Fibroblast of skin of scalp (primary cell): ENCODE results near the gene TDRD12.
A peak's percentile ranks its signal among the peaks of the same experiment; 100 is the strongest.
"Not testable (repeated sequence)": the region's sequence is repeated elsewhere in the genome, so short reads cannot be mapped to it uniquely, and the experiment has no call there.

ENCODE experiments used
- DNase-seq: peaks from one replicate; pipeline ENCODE4 v3.0.0-alpha.2; 2013

TDRD12 gene

DNA sequence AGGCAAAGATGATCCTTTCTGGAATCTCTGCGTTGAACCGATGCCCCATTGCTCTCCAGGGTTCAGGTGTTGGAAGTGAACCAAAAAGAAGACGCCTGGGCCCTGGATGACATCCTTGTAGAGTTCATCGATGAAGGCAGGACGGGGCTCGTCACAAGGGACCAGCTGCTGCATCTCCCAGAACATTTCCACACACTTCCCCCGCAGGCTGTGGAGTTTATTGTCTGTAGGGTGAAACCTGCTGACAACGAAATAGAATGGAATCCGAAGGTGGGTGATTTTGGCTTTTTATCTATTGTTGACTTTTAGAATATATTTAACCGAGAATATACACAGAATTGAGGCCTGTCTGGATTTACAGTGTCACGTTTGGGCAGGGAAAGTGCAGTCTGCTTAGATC, 91.6 kb downstream of the TDRD12 start:
- DNase-seq = no peak

DNA sequence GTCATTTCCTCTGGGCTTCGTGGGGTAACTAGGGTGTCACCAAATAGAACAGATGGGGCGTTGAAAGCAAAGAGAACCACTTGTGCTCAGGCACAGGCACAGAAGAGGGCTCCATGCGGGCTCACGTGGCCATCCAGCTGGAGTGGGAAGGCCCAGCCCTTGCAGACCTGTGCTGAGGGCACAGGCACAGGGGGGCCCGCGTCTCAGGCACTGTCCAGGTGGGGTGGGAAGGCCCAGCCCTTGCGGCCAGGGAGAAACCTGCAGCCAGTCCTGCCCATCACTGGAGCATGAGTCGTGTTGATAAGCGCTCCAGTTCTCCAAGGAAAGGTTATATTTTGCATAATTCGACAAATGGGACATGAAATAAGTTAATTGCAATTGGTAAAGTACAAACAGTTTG, 92.5 kb downstream of the TDRD12 start:
- DNase-seq = no peak

GRCh38 chr19:32812571-32812970, 93.0 kb downstream of the TDRD12 start:
- DNase-seq = no peak

GRCh38 chr19:32813862-32814425, 94.4 kb downstream of the TDRD12 start:
- DNase-seq = no peak

DNA sequence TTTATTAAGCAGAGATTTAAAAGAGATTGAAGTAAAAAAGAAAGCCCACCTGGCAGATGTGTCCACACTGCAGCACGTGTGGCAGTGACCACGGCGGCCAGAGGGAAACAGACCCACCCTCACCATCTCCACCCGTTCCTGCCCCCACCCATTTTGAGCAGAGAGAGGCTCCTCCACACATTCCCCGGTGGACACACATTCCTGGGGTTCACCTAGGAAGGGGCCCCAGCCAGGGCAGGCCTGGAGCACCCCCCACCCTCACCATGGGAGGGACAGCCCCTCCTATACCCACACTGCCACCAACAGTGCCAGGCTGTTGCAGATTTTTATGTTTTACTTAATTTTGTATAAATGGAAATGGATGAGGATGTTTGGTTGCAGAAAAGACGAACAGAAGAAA, 95.1 kb downstream of the TDRD12 start:
- DNase-seq = no peak

- DNase-seq = no peak
Measured at GRCh38 chr19:32816555-32817099, 97.1 kb downstream of the TDRD12 start.

DNA sequence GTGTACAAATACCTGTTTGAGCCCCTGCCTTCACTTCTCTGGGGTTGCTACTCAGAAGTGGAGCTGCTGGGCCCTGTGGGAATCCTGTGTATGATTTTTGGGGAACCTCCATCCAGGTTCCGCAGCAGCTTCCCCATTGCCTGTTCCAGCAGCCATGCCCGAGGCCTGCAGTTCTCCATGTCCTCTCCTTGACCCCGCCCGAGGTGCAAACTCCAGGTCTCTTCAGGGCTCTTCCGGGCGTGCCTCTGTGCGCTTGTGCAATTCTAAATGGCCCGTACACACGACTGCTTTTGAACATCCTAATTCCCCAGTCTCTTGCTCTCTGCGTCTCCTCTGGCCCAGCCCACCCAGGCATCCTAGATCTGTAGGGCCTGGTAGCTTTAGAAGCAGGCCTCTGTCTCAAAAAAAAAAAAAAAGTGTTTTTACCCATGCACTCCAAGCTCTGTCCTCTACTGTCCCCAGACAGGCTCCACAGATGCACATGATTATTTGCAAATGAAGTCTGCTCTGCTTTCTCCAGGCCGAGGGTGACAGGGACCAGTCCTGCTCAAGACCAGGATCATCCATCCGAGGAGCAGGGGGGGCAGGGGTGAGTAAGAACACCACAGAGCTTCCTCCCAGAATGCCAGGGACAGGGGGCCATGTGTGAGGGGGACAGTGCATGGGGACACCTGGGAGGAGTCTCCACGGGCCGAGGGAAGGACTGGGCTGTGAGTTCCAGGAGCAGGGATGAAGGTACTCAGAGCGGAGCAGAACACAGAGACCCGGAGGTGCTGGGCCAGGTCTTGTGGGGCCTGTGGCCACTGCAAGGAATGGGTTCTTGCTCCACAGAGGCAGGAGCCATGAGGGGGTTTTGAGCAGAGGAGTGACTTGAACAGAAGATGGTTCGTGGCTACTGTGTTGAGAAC, 98.3 kb downstream of the TDRD12 start:
- DNase-seq = no peak

DNA sequence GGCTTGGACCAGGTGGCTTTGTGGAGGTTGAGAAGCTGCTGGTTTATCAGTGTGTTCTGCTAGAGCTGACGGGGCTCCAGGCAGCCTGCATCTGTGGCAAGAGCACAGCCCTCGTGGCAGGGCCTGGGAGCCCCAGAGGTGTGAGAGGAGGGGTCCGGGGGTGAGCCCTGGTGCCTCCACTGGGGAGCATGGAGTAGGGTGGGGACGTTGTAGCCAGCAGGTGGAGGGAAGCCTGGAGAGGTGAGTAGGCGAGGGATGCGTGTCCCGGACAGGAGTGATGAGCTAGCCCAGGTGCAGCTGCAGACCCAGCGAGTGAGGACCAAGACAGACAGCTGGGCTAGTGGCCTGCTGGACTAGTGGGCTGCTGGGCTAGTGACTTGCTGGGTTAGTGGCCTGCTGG, 99.0 kb downstream of the TDRD12 start:
- DNase-seq = no peak

DNA sequence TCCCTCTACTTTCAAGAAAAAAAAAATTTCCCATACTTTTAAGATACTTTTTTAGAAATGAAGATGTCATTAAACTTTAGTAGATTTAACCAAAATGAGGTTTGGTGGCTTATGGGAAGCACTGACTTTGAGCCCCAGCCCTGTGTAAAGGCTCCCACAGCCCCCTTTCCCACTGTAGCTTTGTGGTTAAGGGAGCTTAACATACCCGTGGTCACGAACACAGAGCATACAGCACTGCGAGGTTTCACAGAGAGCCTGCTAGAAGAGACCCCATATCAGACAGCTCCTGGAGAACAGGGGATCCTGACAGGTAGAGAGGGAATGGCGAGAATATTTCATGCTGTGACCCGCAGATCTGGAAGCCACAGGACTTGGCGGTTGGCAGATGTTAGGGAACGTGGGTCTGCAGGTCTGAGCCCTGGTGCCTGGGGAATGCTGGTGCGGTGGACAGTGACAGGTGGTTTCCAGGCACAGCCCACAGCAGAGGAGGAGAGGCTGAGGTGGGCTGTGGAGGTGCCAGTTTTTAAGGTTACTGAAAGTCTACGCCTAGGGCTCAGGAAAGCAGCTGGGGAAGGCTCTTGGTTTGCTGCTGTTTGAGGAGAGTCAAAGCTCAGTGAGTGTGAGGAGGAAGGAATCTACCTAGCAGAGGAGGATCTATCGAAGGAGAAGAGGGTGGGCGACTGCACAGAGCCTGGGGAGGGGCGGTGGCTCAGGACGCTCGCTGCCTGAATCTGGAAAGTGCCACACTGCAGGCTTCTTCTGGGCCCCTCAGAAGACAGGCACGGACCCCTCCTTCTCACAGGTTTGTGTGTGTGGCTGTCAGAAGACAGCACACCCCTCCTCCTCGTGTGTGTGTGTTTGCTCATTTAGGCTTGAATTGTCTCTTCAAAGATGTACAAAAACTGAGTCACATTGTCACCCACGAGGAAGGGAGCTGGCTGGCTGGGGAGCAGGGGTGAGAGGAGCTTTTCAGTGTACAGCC, 100.1 kb downstream of the TDRD12 start:
- no peak for DNase-seq

DNA sequence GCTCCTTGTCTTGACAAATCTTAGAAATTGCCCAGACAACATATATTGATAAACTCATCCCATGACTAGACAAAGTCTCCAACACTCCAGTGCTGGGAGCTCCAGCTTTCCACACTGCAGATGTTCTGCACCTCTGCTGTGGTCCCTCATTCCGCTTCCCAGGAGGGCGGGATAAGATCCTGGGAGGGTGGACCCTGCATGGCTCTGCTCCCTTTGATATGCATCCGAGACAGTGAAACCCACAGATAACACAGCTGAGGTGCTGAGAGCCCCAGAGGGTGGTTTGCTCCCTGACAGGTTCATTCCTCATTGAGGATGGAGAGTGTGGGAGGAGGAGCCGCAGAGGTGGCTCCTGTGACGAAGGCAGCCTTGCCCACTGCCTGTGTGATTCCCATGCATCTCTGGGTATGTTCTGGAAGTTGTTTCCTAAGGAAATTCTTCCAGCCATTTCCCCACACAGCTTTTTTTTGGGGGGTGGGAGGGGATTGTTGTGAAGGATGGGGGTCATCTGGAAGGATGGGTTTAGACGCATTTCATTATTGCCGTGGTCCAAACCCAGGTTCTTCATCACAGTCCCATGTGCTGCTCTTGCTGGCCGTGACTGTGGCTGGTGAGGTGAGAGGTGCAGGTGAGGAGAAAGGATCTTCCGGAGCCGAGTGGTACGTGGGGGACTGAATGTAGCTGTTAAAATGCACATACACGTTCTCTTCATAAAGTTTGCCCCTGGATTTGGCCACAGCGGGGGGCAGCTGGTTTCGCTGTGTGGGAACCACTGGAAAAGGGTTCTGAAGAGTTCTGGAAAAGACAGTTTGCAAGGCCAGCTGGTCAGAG, 103.6 kb downstream of the TDRD12 start:
- DNase-seq = no peak

DNA sequence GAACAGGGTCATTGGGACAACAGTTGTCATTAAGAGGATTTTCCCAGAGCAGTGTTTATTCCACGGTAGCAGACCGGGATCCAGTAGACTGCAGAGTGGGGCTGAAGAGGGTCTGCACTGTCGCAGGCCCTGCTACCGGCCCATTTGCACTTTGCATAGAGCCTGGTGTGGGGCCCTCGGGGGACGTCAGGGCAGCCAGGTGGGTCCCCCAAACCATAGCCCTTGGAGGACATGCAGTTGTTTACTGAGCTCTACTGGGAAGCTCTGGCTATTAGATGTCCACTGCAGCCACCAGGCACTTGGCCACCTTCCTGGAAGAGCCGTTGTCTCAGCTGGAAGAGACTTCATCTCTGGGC, 104.2 kb downstream of the TDRD12 start:
- no peak for DNase-seq

- DNase-seq = no peak
Measured at GRCh38 chr19:32824191-32824751, 104.7 kb downstream of the TDRD12 start.

- no peak for DNase-seq
Measured at GRCh38 chr19:32824916-32825608, 105.5 kb downstream of the TDRD12 start.

DNA sequence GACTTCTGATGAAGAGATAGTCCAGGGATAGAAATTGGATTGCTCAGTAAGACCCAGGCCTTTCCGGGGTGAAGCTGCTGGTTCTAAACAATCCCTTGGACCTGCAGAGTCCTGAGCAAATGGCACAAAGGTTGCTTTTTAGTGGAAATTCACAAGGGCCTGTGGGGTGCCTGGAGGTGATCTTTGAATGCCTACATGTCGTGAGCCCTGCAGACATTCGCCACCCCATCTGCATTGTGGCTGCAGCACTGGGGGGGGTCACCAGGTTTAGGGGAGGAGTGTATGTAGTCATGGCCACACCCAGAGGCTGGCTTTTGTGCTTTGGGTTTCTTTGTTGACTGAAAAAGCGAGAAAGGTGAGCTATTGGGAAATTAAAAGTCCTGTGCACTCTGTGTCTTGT, 108.6 kb downstream of the TDRD12 start:
- no peak for DNase-seq

- no peak for DNase-seq
Measured at GRCh38 chr19:32828643-32829344, 109.2 kb downstream of the TDRD12 start.

DNA sequence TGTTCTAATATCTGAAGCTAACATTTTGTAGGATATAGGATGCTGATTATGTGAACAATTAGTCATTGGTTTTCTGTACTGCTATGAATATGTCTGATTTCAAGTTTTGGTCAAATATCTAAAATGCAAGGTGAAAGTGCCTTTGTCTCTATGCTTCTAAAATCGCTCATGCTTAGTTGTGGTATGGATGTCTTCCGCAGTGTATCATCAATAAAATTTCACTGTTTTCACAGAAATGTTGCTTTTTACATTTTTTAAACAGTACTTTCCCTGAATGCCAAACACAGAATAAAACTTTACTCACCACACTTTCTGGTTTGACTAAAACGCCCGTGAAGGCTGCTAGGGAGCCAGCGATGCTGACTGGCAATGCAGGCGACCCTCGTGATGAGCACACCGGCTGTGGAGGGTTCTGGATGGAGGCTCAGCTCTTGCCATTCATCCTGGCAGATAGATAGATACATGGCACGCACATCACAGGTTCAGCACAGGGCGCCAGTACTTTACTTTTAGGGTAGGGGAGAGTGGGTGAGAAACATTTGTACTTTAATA, 109.9 kb downstream of the TDRD12 start:
- no peak for DNase-seq

DNA sequence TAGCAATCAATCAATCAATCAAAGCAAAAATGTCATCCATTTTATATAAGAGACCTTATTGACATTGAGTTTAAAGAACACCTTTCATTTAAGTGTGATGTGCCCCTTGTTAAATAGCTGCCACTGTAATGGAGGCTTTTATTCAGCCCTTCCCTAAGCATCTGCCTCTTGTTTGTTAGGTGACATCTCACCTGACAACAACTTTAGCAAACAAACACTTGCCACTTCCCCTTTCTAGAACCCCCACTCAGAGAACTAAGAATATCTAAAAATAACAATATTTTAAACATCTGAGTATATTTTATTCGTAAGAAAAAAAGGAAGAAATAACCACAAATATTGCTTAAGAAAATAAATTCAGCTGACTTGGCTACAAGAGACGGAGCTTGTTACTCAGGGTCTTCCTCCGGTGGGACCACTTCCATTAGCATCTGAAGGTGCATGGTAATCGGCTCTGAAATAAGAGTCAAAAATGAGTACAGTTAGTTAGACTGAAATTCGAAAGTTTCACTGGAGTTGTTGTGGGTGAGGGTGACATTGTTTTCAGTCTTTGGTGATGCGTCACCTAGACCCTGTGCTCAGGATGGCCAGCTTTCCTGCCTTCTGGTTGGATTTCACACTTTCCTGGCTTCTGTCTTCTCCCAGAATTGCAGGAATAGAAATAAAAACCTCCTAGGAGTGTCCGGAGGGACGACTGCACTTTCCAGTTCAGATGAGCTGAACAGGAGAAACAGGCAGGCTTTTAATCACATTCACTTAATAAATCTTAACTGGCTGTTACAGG, 110.9 kb downstream of the TDRD12 start:
- DNase-seq = peak; percentile 50

DNA sequence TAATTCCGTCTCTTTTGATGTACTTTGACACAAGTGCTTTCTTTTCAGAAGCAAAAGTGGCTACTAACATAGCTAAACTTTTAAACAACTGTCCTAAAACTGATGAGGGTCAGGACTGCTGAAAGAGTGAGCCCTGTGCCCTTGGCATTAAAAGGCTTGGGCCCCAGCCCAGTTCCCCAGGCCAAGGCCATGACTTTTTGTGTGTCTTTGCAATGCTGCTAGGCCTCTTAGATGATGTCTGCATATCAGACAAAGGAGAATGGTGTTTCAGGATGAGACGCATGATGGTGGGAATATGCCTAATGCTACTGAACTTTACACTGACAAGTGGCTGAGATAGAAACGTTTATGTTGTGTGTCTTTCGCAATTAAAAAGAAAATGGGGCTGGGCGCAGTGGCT, 112.0 kb downstream of the TDRD12 start:
- no peak for DNase-seq

- DNase-seq = not testable (repeated sequence)
Measured at GRCh38 chr19:32832094-32832493, 112.5 kb downstream of the TDRD12 start.
